ENCODE results near the gene ZKSCAN3.
A peak's percentile ranks its signal among the peaks of the same experiment; 100 is the strongest.

Gene ZKSCAN3

DNA sequence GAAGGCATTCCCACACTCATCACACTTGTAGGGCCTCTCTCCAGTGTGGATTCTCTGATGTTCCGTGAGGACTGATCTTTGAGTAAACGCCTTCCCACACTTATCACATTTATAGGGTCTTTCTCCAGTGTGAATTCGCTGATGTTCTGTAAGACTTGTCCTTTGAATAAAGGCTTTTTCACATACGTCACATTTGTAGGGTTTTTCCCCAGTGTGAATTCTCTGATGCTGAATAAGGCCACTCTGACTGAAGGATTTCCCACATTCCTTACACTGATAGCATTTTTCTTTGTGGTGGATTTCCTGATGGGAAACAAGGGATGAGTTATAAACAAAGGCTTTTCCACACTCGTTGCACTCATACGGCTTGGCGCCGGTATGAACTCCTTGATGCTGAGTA lies 40.9 kb downstream of the ZKSCAN3 start:
- Histone ChIP-seq H3K9ac (ENCODE audit: low read length) (no peak overlapping the region), H3K9me2 (replicated peaks; ENCODE audit: insufficient read depth, low read length) (no peaks in the 10 kb centered on the region), H3K36me3 (ENCODE audit: low read length) (no peaks in the 10 kb centered on the region), H3K79me2 (ENCODE audit: insufficient read depth, low read length) (no peaks in the 10 kb centered on the region), H2AFZ (ENCODE audit: low read depth, low read length, severe bottlenecking) (no peak overlapping the region), H3K9me3 (ENCODE audit: insufficient read depth, low read length) (no peaks in the 10 kb centered on the region), H4K20me1 (ENCODE audit: low read depth, low read length) (no peaks in the 10 kb centered on the region), H3K27me3 (ENCODE audit: low read length) (no peaks in the 10 kb centered on the region), H3F3A (ENCODE audit: insufficient read depth) (no peaks in the 10 kb centered on the region), H3K27ac (ENCODE audit: low read depth, low read length) (no peak overlapping the region), H3K4me3 (ENCODE audit: insufficient read depth, low read length, poor library complexity, severe bottlenecking) (no peak overlapping the region), H3K4me2 (ENCODE audit: low read depth, low read length, poor library complexity, severe bottlenecking) (no peak overlapping the region)
- TF ChIP-seq, protein P1, sequence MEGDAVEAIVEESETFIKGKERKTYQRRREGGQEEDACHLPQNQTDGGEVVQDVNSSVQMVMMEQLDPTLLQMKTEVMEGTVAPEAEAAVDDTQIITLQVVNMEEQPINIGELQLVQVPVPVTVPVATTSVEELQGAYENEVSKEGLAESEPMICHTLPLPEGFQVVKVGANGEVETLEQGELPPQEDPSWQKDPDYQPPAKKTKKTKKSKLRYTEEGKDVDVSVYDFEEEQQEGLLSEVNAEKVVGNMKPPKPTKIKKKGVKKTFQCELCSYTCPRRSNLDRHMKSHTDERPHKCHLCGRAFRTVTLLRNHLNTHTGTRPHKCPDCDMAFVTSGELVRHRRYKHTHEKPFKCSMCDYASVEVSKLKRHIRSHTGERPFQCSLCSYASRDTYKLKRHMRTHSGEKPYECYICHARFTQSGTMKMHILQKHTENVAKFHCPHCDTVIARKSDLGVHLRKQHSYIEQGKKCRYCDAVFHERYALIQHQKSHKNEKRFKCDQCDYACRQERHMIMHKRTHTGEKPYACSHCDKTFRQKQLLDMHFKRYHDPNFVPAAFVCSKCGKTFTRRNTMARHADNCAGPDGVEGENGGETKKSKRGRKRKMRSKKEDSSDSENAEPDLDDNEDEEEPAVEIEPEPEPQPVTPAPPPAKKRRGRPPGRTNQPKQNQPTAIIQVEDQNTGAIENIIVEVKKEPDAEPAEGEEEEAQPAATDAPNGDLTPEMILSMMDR (IDR thresholded peaks at IDR 0.05; ENCODE audit: insufficient read depth, low read length, poor library complexity, severe bottlenecking), result no peak
- TF ChIP-seq EZH2phosphoT487 (conservative IDR thresholded peaks at IDR 0.05; ENCODE audit: low read length), result no peak

DNA sequence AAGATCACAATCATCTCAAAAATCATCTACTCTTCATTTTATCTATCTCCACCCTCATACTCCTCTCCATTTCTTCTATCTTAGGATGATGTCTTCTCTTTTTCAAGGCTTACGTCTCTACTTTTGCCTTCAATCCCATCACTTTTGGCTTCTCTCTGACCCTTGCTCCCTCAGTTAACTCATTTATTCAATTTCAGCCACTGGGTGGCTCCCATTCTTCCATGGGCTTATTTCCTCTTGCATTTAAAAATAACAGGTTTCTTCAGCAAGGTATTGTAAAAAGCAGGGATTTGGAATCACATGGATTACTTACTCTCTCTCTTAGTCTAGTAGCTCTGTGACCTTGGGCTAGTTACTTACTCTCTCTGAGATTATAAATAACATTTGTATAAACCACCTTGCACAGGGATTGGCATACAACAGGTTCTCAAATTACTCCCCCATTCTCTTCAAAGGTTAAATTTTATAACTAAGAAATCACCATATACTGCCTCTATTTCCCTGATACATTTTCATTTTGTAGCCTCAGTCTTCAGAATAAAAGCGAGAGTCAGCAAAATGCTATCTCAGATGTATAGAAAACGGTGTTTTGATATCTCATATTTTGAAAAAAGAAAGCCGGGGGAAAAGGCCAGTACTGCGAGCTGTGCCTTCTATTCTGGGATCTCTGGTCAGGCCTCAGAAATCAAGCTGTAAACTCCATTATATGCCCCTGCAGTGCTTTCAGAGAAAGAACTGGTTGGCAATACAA lies 44.3 kb downstream of the ZKSCAN3 start:
- no peak overlapping the region for H3K27ac ChIP-seq (ENCODE audit: low read depth, low read length)
- H3K4me3 ChIP-seq (ENCODE audit: insufficient read depth, low read length, poor library complexity, severe bottlenecking), result no peak overlapping the region
- no peaks in the 10 kb centered on the region for H3K27me3 ChIP-seq (ENCODE audit: low read length)
- H3K4me2 ChIP-seq (ENCODE audit: low read depth, low read length, poor library complexity, severe bottlenecking), result no peak overlapping the region
- TF ChIP-seq, protein P1 (IDR thresholded peaks at IDR 0.05; ENCODE audit: insufficient read depth, low read length, poor library complexity, severe bottlenecking), result peak; percentile 48
- no peak for TF ChIP-seq EZH2phosphoT487 (conservative IDR thresholded peaks at IDR 0.05; ENCODE audit: low read length)
- H3F3A ChIP-seq (ENCODE audit: insufficient read depth), result no peaks in the 10 kb centered on the region
- no peaks in the 10 kb centered on the region for H3K9me2 ChIP-seq (replicated peaks; ENCODE audit: insufficient read depth, low read length)
- H3K79me2 ChIP-seq (ENCODE audit: insufficient read depth, low read length), result no peaks in the 10 kb centered on the region
- no peaks in the 10 kb centered on the region for H3K9me3 ChIP-seq (ENCODE audit: insufficient read depth, low read length)
- no peak overlapping the region for H3K9ac ChIP-seq (ENCODE audit: low read length)
- no peaks in the 10 kb centered on the region for H3K36me3 ChIP-seq (ENCODE audit: low read length)
- no peak overlapping the region for H2AFZ ChIP-seq (ENCODE audit: low read depth, low read length, severe bottlenecking)
- H4K20me1 ChIP-seq (ENCODE audit: low read depth, low read length), result no peaks in the 10 kb centered on the region

DNA sequence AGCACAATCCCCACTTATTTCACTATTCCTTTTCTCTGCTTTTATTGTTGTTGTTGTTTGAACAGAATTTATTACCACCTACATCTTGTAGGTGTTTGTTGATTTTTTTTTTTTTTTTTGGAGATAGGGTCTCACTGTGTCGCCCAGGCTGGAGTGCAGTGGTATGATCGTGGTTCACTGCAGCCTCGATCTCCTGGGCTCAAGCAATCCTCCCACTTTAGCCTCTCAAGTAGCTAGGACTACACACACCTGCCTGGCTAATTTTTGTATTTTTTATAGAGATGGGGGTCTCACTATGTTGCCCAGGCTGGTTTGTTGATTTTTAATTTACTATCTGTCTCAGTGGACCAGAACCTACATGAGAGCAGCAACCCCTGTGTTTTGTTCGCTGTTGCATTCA lies 46.2 kb downstream of the ZKSCAN3 start:
- H2AFZ ChIP-seq (ENCODE audit: low read depth, low read length, severe bottlenecking), result no peak overlapping the region
- H3K4me3 ChIP-seq (ENCODE audit: insufficient read depth, low read length, poor library complexity, severe bottlenecking), result no peak overlapping the region
- no peaks in the 10 kb centered on the region for H3K9me2 ChIP-seq (replicated peaks; ENCODE audit: insufficient read depth, low read length)
- no peak overlapping the region for H3K9ac ChIP-seq (ENCODE audit: low read length)
- H4K20me1 ChIP-seq (ENCODE audit: low read depth, low read length), result no peaks in the 10 kb centered on the region
- H3K4me2 ChIP-seq (ENCODE audit: low read depth, low read length, poor library complexity, severe bottlenecking), result no peak overlapping the region
- no peaks in the 10 kb centered on the region for H3K79me2 ChIP-seq (ENCODE audit: insufficient read depth, low read length)
- no peaks in the 10 kb centered on the region for H3K36me3 ChIP-seq (ENCODE audit: low read length)
- H3K9me3 ChIP-seq (ENCODE audit: insufficient read depth, low read length), result no peaks in the 10 kb centered on the region
- no peak overlapping the region for H3K27ac ChIP-seq (ENCODE audit: low read depth, low read length)
- TF ChIP-seq, protein P1 (IDR thresholded peaks at IDR 0.05; ENCODE audit: insufficient read depth, low read length, poor library complexity, severe bottlenecking), result no peak
- TF ChIP-seq EZH2phosphoT487 (conservative IDR thresholded peaks at IDR 0.05; ENCODE audit: low read length), result no peak
- H3F3A ChIP-seq (ENCODE audit: insufficient read depth), result no peaks in the 10 kb centered on the region
- no peaks in the 10 kb centered on the region for H3K27me3 ChIP-seq (ENCODE audit: low read length)

Data from SU-DHL-6 (cell line).